PC-3 (cell line): ENCODE results near the gene AP4S1. TPM values are rescaled to one million over a fixed set of nuclear protein-coding genes. Genes with fewer than 3 reads are reported as not detected.
A peak's percentile ranks its signal among the peaks of the same experiment; 100 is the strongest.

Source experiments
- ATAC-seq: fragments of 200-7000 bp; cut with Tn5 transposase; 2 replicates; pipeline ENCODE4 v1.9.1; 2020; ENCODE audit warnings: mild to moderate bottlenecking, moderate library complexity
- BruUV-seq: library from RNA; stranded (reverse); fragments of 400-500 nt; replicated peaks from 2 replicates; lab custom pipeline; 2021; lab: Mats Ljungman, UMichigan
- CTCF ChIA-PET: fragments of 300-600 bp; sonication (Branson Sonifier 250); formaldehyde crosslinking; loops from one replicate; lab custom pipeline; 2022; ENCODE audit warnings: antibody characterized with exemption; lab: Charles Lee
- POLR2A ChIA-PET: fragments of 300-600 bp; sonication (Branson Sonifier 250); formaldehyde crosslinking; loops from one replicate; lab custom pipeline; 2022; ENCODE audit warnings: antibody characterized with exemption; ENCODE audit not compliant: unreplicated experiment; lab: Charles Lee
- DNase-seq: peaks from one replicate; pipeline ENCODE4 v3.0.0-alpha.2; 2015
- H2AFZ ChIP-seq: fragments of 300-600 bp; sonication (generic); 2 replicates; pipeline ENCODE4 v1.6.0; 2016; ENCODE audit warnings: antibody characterized with exemption, low read length
- H3F3A ChIP-seq: fragments of 300-600 bp; sonication (generic); one replicate; pipeline ENCODE4 v1.6.0; 2017; ENCODE audit warnings: antibody characterized with exemption, low read length, control low read depth, mild to moderate bottlenecking; ENCODE audit not compliant: unreplicated experiment
- H3K27ac ChIP-seq: fragments of 300-600 bp; sonication (generic); 2 replicates; pipeline ENCODE4 v1.5.1; 2016; ENCODE audit warnings: mild to moderate bottlenecking, low read length
- H3K27me3 ChIP-seq: fragments of 300-600 bp; sonication (generic); 2 replicates; pipeline ENCODE4 v1.6.1; 2016; ENCODE audit warnings: low read length, mixed read lengths
- H3K36me3 ChIP-seq: fragments of 300-600 bp; sonication (generic); 2 replicates; pipeline ENCODE4 v1.6.1; 2016; ENCODE audit warnings: low read depth, mixed run types, low read length, mixed read lengths
- H3K4me1 ChIP-seq: fragments of 300-600 bp; sonication (generic); 2 replicates; pipeline ENCODE4 v1.5.1; 2016; ENCODE audit warnings: low read length; ENCODE audit not compliant: insufficient read depth
- H3K4me2 ChIP-seq: fragments of 300-600 bp; sonication (generic); 2 replicates; pipeline ENCODE4 v1.6.0; 2016; ENCODE audit warnings: low read length
- H3K4me3 ChIP-seq: fragments of 300-600 bp; sonication (generic); 2 replicates; pipeline ENCODE4 v1.5.1; 2016; ENCODE audit warnings: mild to moderate bottlenecking, low read length, mixed read lengths
- H3K79me2 ChIP-seq: fragments of 300-600 bp; sonication (generic); 2 replicates; pipeline ENCODE4 v1.6.1; 2017; ENCODE audit warnings: low read length, mixed read lengths
- H3K9ac ChIP-seq: fragments of 300-600 bp; sonication (generic); 2 replicates; pipeline ENCODE4 v1.6.0; 2016; ENCODE audit warnings: mild to moderate bottlenecking, low read length
- H3K9me2 ChIP-seq: fragments of 300-600 bp; sonication (generic); replicated peaks from 2 replicates; pipeline ENCODE4 v1.6.1; 2016; ENCODE audit warnings: mixed run types, low read length, mixed read lengths
- H3K9me3 ChIP-seq: fragments of 300-600 bp; sonication (generic); 2 replicates; pipeline ENCODE4 v1.6.1; 2016; ENCODE audit warnings: low read length, mixed read lengths
- H4K20me1 ChIP-seq: fragments of 300-600 bp; sonication (generic); 2 replicates; pipeline ENCODE4 v1.6.1; 2016; ENCODE audit warnings: low read length, mixed read lengths
- CTCF ChIP-seq: fragments of 300-600 bp; sonication (generic); conservative IDR thresholded peaks from 2 replicates; pipeline ENCODE4 v1.5.1; 2017; ENCODE audit warnings: antibody characterized with exemption, low read depth, mild to moderate bottlenecking, low read length
- EZH2 ChIP-seq: fragments of 300-600 bp; sonication (generic); IDR thresholded peaks from one replicate; pipeline ENCODE4 v1.6.1; 2017; ENCODE audit warnings: antibody characterized with exemption, mild to moderate bottlenecking, low read length; ENCODE audit not compliant: unreplicated experiment
- EZH2phosphoT487 ChIP-seq: fragments of 300-600 bp; sonication (generic); IDR thresholded peaks from 2 replicates; pipeline ENCODE4 v1.6.1; 2018; ENCODE audit warnings: mild to moderate bottlenecking, antibody characterized with exemption, low read length, borderline replicate concordance
- intact Hi-C: fragments of 100-400 bp; cut with micrococcal nuclease; formaldehyde crosslinking; loops from 2 replicates; pipeline ENCODE4 v1.9.0; 2023
- total RNA-seq: library from RNA; depleted of rRNA; stranded (reverse); fragments of >200 nt; gene quantifications from 2 replicates; pipeline ENCODE4 v1.2.3, GENCODE V29; 2014

Gene AP4S1
- total RNA-seq, 1 experiment from 2014 or later, result 3.2 TPM

DNA sequence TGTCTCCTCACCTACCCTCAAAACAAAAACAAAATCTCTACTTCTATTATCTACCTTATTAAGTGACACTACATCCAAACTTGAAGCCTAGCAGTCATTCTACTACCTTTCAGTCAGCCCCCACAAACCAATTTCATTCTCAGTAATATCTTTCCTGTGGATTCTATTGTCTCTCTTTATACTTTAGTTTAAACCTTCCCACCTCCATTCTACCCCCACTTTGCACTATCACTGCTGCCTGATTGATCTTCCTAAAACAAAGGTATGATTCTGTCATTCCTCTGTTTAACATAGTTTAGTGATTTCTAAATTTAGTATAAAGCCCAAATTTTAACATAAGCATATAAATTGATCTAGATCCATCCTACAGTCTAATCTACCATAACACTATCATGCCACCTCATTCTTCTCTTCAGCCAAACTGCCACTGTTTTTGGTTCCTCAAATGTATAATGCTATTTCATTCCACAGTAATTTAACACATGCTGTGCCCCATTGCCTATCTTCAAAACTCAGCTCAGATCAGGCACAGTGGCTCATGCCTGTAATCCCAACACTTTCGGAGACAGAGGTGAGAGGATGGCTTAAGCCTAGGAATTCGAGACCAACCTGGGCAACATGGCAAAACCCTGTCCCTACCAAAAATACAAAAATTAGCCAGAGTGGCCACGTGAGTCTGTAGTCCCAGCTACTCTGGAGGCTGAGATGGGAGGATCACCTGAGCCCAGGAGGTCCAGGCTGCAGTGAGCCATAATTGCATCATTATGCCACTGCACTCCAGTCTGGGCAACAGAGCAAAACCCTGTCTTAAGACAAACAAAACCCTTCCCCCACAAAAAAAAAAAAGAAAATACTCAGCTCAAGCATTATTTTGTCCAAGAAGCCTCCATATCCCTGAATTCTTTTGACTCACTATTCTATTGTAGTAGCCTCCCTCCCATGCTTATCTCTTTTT lies 3.8 kb downstream of the AP4S1 start:
- Histone ChIP-seq H3K9me2 (no peaks in the 10 kb centered on the region), H3F3A (peaks cover 13% of the 10 kb centered on the region), H3K27me3 (no peaks in the 10 kb centered on the region), H4K20me1 (peaks cover 8% of the 10 kb centered on the region), H3K4me3 (no peak overlapping the region), H3K79me2 (peaks cover 19% of the 10 kb centered on the region), H3K9ac (no peak overlapping the region), H3K9me3 (no peaks in the 10 kb centered on the region), H2AFZ (no peak overlapping the region), H3K4me1 (peaks cover 32% of the 10 kb centered on the region), H3K4me2 (no peak overlapping the region), H3K36me3 (no peaks in the 10 kb centered on the region), H3K27ac (no peak overlapping the region)
- TF ChIP-seq EZH2 (no peak), CTCF (no peak), EZH2phosphoT487 (no peak)
- peak; percentile 24 for DNase-seq
- CTCF ChIA-PET, result interaction anchor here (1.0 kb wide), 1 partner anchor 72 kb away, joined by 3 read pairs; no protein-coding TSS in a partner anchor
- POLR2A ChIA-PET, result interaction anchor here (0.7 kb wide), 1 partner anchor 49 kb away, joined by 3 read pairs; no protein-coding TSS in a partner anchor
- ATAC-seq, result no peak
- intact Hi-C loops, result no loop called here
- BruUV-seq, result no TSS peak

DNA sequence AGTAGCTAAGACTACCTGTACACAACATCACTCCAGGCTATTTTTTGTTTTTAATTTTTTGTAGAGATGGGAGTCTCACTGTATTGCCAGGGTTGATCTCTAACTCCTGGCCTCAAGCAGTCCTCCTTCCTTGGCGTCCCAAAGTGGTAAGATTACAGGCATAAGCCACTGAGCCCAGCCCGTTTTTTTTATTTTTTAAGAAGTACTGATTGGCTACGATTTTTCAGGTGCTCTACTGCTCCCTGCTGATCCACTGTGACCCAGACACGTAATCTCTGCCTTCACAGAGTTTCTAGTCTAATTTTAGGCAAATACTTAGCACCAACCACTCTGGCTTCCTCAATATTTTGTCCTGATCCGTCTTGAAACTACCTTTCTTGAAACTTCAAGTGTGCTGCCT lies 5.0 kb downstream of the AP4S1 start:
- Histone ChIP-seq H3K36me3 (no peaks in the 10 kb centered on the region), H3K27ac (no peak overlapping the region), H2AFZ (no peak overlapping the region), H3K9me2 (no peaks in the 10 kb centered on the region), H3F3A (peaks cover 13% of the 10 kb centered on the region), H3K79me2 (peaks cover 7% of the 10 kb centered on the region), H3K9me3 (no peaks in the 10 kb centered on the region), H3K4me3 (no peak overlapping the region), H3K27me3 (no peaks in the 10 kb centered on the region), H3K4me1 (peaks cover 34% of the 10 kb centered on the region), H3K9ac (no peak overlapping the region), H3K4me2 (no peak overlapping the region), H4K20me1 (no peaks in the 10 kb centered on the region)
- no peak for ATAC-seq
- CTCF ChIA-PET, result no interaction called here
- intact Hi-C loops, result no loop called here
- POLR2A ChIA-PET, result no interaction called here
- no peak for DNase-seq
- TF ChIP-seq EZH2phosphoT487 (no peak), CTCF (no peak), EZH2 (no peak)
- no TSS peak for BruUV-seq

DNA sequence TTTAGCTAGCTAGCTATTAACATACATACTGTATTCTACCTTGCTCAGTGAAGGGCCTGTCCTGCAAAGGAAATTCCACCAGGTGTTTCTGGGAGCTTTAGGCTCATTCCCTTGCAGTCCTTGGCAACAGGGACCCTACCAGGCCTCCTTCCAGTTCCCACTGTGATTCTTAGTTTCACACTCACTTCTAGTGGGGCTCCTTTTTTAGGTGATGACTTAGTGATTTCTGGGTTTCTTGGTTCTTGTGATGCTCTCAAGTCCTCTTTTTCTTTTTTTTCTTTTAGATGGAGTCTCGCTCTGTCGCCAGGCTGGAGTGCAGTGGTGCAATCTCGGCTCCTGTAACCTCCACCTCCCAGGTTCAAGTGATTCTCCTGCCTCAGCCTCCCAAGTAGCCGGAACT lies 11.1 kb downstream of the AP4S1 start:
- peaks cover 8% of the 10 kb centered on the region for H3F3A ChIP-seq
- intact Hi-C loops, result no loop called here
- DNase-seq, result no peak
- H3K36me3 ChIP-seq, result no peaks in the 10 kb centered on the region
- no peaks in the 10 kb centered on the region for H3K9me3 ChIP-seq
- H2AFZ ChIP-seq, result no peak overlapping the region
- H3K9me2 ChIP-seq, result no peaks in the 10 kb centered on the region
- H3K4me3 ChIP-seq, result no peak overlapping the region
- TF ChIP-seq EZH2phosphoT487 (no peak), EZH2 (no peak), CTCF (no peak)
- ChIA-PET POLR2A (no interaction called here), CTCF (no interaction called here)
- no peak overlapping the region for H3K4me2 ChIP-seq
- no peaks in the 10 kb centered on the region; the same call in 1 of the 2 replicates for H3K79me2 ChIP-seq
- no peak overlapping the region for H3K9ac ChIP-seq
- no peak for ATAC-seq
- H3K4me1 ChIP-seq, result peaks cover 26% of the 10 kb centered on the region
- H4K20me1 ChIP-seq, result no peaks in the 10 kb centered on the region
- no TSS peak for BruUV-seq
- no peaks in the 10 kb centered on the region for H3K27me3 ChIP-seq
- no peak overlapping the region for H3K27ac ChIP-seq
